HG03342 (cell line): ENCODE data around the gene ALG14.
A peak's percentile ranks its signal among the peaks of the same experiment; 100 is the strongest.
"Not testable (repeated sequence)": the region's sequence is repeated elsewhere in the genome, so short reads cannot be mapped to it uniquely, and the experiment has no call there.

Experiments used
- ATAC-seq: cut with Tn5 transposase; IDR thresholded peaks from one replicate; pipeline ENCODE4 v1.9.1; 2021; ENCODE audit warnings: mild to moderate bottlenecking, moderate library complexity; ENCODE audit not compliant: unreplicated experiment

The ALG14 gene, protein sequence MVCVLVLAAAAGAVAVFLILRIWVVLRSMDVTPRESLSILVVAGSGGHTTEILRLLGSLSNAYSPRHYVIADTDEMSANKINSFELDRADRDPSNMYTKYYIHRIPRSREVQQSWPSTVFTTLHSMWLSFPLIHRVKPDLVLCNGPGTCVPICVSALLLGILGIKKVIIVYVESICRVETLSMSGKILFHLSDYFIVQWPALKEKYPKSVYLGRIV

DNA sequence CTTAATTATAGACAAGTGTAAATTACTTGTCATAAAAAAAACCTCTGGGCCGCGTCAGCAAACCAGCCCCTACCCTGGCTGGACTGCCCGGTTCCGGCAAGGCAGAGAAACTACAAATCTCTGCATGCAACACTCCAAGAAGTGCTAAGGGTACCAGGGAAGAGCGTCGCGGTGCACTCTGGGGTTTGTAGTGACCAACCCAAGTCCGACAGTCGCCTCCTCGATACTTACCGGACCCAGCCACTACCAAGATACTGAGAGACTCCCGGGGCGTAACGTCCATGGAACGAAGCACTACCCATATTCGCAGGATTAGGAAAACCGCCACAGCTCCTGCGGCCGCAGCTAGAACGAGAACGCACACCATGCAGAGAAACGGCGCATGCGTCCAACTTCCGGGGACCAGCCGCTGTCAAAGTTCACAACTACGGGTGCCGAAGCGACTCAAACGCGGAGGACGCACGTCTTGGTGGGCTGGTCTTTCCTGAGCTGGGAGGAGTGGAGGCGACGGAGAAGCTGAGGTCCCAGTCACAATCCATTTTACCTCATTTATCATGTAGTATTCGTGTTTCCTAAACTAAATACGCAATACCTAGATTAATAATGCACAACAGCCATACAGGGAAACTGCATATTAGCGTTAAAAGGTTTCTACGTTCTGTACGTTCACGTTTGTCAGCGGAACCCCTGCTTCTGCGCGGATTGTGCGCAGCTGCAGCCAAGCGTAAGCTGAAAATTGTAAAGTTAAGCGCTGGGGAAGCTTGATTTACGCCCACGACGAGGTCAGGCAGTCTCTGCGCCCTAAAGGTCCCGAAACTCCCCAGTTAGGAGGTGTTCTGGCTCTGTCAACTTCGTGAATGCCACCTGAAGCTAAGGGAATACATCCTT, at the start of gene ALG14:
ALG14 (minus strand) TSS at position 420 of the 888 bp plus-strand sequence; CDS start at position 367, 53 bp downstream.
- peak; percentile 96 for ATAC-seq

DNA sequence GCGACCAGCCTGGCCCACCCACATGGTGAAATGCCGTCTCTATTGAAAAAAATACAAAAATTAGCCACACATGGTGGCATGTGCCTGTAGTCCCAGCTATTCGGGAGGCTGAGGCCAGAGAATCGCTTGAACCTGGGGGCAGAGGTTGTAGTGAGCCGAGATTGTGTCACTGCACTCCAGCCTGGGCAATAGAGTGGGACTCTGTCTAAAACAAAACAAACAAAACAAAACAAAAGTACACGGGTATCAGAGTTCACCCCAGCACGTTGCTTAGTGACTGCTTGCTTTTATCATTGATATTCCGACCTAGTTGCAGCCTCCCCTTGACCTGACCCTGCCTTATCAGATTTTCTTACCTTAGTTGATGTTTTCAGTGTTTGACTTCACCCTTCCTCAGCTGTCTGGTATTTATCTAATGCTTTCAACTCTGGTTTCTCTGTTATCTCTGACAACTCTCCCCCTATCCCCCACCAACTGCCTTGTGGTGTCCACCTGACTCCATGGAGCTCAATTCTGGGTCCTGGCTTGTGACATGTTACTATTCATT, 49.5 kb upstream of the ALG14 start:
- ATAC-seq, result no peak

GRCh38 chr1:95119273-95119672, 46.5 kb upstream of the ALG14 start:
- no peak for ATAC-seq

GRCh38 chr1:95118710-95119109, 46.0 kb upstream of the ALG14 start:
- no peak for ATAC-seq

DNA sequence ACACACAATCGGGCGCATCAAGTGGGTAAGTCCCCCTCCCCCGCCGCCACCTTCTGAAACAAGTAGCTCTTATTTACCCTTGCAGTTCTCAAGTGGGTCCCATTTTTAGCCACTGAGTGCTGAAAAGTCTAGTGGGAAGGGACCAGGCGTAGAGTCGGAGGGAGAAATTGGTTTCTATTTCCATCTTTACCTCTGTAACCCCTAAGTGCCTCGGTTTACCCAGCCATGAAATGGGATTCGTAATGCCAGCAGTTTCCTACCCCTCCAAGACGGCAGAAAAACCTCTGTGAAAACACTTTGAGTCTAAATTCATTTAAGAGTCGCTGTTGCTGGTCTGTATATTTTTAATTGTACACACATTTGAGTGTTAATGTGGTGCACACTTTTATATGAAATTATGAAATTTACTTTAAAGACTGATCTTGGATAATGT, 45.3 kb upstream of the ALG14 start:
- ATAC-seq, result no peak

GRCh38 chr1:95117207-95118066, 44.7 kb upstream of the ALG14 start, which contains the start of gene TLCD4:
TSS of gene TLCD4 (plus strand) at chr1:95117355. CDS start at chr1:95143902, 26,547 bp downstream.
- peak; percentile 50 for ATAC-seq

DNA sequence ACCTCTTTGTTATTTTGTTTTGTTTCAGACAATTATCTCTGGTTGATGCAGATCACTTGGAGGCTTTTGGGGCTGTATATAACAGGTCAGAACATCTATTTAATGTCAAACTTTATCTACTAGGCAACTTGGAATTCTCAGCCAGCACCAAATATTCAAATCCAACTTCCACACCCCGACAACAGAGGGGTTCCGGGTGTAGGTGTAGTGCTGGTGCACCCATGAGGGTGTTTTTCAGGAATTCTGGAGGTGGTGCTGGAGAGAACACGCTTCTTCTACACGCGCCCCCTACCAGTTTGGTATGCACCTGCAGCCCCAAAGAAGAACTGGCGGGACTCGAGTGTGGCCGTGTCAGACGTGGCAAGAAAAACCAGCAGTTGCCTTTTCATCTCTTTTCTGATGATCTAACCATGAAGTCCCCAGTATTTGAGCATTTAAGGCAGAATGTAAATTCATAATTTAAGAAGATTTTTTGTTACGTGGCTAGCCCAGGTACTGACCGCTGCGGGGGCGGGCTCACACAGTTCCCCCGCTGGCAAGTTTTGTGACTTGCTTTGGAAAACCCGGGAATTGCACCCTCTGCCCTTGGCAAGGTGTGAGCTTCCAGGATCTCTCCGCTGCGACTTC, 43.9 kb upstream of the ALG14 start:
- peak; percentile 68 for ATAC-seq

DNA sequence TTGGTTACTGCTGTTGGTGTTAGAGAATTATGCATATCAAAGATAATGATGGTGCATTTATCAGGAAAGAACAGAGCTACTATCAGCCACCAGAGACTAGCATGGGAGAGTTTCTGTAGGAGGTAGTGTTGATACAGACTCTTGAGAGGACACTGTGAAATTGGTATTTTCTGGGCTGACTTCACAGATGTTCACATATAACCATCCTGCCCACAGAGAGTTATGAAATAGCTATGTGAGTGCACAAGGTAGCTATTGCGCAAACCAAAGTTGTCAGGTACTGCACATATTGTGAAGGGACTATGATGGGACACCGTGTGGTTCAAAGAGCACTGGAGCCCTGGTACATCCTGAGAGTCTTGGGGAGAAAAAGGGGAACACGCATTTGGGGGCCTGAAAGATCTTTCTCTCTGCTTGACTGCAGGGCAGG, 43.0 kb upstream of the ALG14 start:
- ATAC-seq, result no peak

DNA sequence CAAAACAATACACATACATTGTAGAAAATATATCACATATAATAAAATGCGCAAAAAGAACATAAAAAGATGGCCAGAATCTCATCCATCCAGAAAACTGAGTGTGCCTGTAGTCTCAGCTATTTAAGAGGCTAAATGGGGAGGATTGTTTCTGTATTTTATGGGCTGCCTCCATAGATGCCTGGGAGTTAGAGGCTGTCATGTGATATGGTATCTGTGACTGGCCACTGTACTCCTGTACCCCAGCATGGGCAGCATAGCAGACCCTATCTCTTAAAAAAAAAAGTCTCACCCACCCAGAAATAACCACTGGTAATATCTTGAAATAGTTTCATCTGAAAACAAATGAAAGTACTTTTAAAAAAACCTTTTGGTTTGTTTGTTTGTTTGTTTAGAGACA, 40.9 kb upstream of the ALG14 start:
- ATAC-seq, result no peak

DNA sequence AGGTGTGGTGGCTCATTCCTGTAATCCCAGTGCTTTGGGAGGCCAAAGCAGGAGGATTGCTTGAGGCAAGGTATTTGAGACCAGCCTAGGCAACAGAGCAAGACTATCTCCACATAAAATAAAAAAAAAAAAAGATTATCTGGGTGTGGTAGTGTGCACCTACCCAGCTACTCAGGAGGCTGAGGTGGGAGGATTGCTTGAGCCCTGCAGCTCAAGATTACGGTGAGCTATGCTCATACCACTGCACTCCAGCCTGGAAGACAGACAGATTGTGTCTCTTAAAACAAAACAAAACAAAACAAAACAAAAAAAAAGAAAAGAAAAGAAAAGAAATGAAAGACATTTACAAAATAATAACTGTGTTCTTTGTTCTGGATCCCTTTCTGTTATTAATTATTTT, 38.3 kb upstream of the ALG14 start:
- ATAC-seq, result no peak

- no peak for ATAC-seq
Observed at GRCh38 chr1:95108792-95109191, 36.0 kb upstream of the ALG14 start.

DNA sequence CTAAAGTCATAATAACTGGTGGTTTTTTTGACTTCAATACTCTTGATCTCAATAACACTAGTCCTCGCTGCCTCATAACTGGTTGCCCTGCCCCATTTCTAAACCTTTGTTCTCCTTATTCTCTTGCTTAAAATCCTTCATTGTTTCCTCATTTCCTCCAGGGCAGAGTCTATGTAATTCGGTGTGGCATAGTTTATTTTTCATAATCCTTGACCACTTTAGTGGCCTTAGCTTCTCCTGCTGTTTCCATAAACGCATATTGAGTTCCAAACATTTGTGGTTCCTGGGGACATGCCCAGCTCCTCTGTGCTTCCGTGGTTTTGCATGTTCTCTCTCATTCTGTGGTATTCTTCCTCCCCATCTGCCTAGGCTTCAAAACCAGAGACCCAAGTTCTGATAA, 25.4 kb upstream of the ALG14 start:
- ATAC-seq, result no peak

GRCh38 chr1:95097426-95097825, 24.7 kb upstream of the ALG14 start:
- no peak for ATAC-seq

DNA sequence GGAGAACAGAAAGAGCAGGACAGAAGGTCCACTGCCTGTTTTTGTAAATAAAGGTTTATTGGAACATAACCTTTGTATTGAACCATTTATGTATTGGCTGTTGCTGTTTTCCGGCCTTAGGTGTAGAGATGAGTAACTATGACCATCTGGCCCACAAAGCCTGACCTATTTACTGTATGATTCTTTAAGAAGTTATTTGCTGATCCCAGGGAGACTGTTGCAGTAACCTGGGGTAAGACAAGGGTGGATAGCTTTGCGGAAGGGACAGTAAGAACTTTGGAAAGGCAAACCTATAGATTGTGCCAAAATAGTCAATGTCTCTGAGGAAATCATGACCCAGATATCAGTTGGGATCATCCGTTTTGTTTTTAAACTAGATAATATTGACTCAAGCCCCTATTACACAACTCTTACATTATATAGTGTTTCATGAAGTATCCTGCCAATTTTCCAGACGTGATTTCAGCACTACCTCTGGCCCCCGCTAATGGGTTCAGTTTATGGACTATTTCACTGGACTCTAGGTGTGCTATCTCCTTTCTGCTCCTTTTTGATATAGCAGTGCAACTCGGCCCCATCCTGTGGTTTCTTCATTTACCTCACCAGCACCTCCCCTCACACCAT, 23.6 kb upstream of the ALG14 start:
- peak; percentile 12 for ATAC-seq

GRCh38 chr1:95095833-95096217, 23.1 kb upstream of the ALG14 start:
- peak; percentile 94 for ATAC-seq

DNA sequence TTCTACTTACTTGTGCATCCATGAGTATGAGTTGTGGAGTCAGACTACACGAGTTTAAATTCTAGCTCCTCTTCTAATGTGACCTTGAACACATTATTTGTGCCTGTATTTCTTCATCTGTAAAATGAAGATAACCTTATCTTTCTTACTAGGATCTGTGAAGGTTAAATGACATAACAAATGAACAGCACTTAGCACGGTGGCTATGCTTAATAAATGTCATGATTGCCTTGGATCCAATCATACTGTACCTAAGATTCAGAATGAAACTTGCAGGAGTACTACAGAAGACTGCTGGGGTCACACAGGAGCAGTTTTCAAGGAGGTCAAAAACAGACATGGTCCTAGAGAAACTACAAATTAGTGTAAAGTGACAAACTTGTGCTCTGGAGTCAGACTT, 22.2 kb upstream of the ALG14 start:
- no peak for ATAC-seq

GRCh38 chr1:95093296-95093695, 20.5 kb upstream of the ALG14 start:
- ATAC-seq, result no peak

DNA sequence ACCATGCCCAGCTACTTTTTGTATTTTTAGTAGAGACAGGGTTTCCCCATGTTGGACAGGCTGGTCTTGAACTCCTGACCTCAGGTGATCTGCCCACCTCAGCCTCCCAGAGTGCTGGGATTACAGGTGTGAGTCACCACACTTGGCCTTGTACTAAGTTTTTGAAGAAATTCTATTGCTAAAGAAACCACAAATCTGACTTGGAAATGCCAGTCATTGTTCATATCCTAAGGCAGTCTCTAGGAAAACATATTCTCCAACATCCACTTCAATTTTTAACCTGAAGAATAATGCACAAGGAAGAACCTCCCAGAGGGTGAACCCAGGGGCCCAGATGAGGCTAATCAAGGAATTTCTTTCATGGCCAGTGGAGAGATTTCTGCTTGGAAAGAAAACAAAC, 20.1 kb upstream of the ALG14 start:
- not testable (repeated sequence) for ATAC-seq

DNA sequence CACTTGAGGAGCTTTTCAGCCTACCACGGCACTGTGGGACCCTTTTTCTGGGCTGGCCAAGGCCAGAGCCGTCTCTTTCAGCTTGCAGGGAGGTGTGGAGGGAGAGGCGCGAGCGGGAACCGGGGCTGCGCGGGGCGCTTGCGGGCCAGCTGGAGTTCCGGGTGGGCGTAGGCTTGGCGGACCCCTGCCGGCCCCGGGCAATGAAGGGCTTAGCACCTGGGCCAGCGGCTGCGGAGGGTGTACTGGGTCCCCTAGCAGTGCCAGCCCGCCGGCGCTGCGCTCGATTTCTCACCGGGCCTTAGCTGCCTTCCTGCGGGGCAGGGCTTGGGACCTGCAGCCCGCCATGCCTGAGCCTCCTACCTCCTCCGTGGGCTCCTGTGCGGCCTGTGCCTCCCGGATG, 18.5 kb upstream of the ALG14 start:
- not testable (repeated sequence) for ATAC-seq
